A673 (cell line): ENCODE results near the gene TMEM74B. TPM values are rescaled to one million over a fixed set of nuclear protein-coding genes. Genes with fewer than 3 reads are reported as not detected.

Source experiments
- BruUV-seq: library from RNA; stranded (reverse); fragments of 400-500 nt; replicated peaks from 2 replicates; lab custom pipeline; 2021; lab: Mats Ljungman, UMichigan
- CTCF ChIA-PET: fragments of 300-600 bp; sonication (Branson Sonifier 250); formaldehyde crosslinking; loops from one replicate; lab custom pipeline; 2022; ENCODE audit warnings: antibody characterized with exemption; lab: Charles Lee
- POLR2A ChIA-PET: fragments of 300-600 bp; sonication (Branson Sonifier 250); formaldehyde crosslinking; loops from one replicate; lab custom pipeline; 2022; ENCODE audit warnings: antibody characterized with exemption; ENCODE audit not compliant: low non-redundant PET; lab: Charles Lee
- DNase-seq: peaks from one replicate; pipeline ENCODE4 v3.0.0-alpha.2; 2015; ENCODE audit warnings: low spot score
- H3K27ac ChIP-seq: fragments of 200-600 bp; sonication (generic); 2 replicates; pipeline ENCODE4 v1.5.1; 2016; ENCODE audit warnings: mixed run types, low read depth, mild to moderate bottlenecking, mixed read lengths, antibody characterized with exemption, low read length; ENCODE audit not compliant: poor library complexity, severe bottlenecking
- H3K27me3 ChIP-seq: fragments of 200-600 bp; sonication (generic); replicated peaks from 2 replicates; pipeline ENCODE4 v1.6.1; 2017; ENCODE audit warnings: mixed run types, low read depth, mild to moderate bottlenecking, mixed read lengths, antibody characterized with exemption, low read length; ENCODE audit not compliant: insufficient read depth, poor library complexity
- H3K36me3 ChIP-seq: fragments of 200-600 bp; sonication (generic); 2 replicates; pipeline ENCODE4 v1.6.1; 2016; ENCODE audit warnings: mixed run types, mild to moderate bottlenecking, mixed read lengths, antibody characterized with exemption, low read length; ENCODE audit not compliant: insufficient read depth, poor library complexity, severe bottlenecking
- H3K4me1 ChIP-seq: fragments of 200-600 bp; sonication (generic); 2 replicates; pipeline ENCODE4 v1.6.1; 2017; ENCODE audit warnings: mixed run types, mild to moderate bottlenecking, mixed read lengths, antibody characterized with exemption, low read length; ENCODE audit not compliant: insufficient read depth, poor library complexity, severe bottlenecking
- H3K4me3 ChIP-seq: fragments of 200-600 bp; sonication (generic); 2 replicates; pipeline ENCODE4 v1.5.1; 2016; ENCODE audit warnings: low read depth, mixed run types, mild to moderate bottlenecking, mixed read lengths, low read length; ENCODE audit not compliant: poor library complexity, severe bottlenecking
- H3K9me3 ChIP-seq: fragments of 200-600 bp; sonication (generic); 2 replicates; pipeline ENCODE4 v1.6.1; 2016; ENCODE audit warnings: mixed run types, low read depth, mild to moderate bottlenecking, mixed read lengths, antibody characterized with exemption, low read length; ENCODE audit not compliant: poor library complexity, severe bottlenecking
- EZH2 ChIP-seq: fragments of 200-600 bp; sonication (generic); IDR thresholded peaks from 2 replicates; pipeline ENCODE4 v1.6.1; 2017; ENCODE audit warnings: borderline replicate concordance, low read depth, mild to moderate bottlenecking, mixed read lengths, antibody characterized with exemption, low read length; ENCODE audit not compliant: poor library complexity, severe bottlenecking
- intact Hi-C: fragments of 100-400 bp; cut with micrococcal nuclease; formaldehyde crosslinking; loops from one replicate; pipeline ENCODE4 v1.10.0; 2022; ENCODE audit not compliant: unreplicated experiment
- total RNA-seq: library from RNA; stranded (reverse); gene quantifications from 2 replicates; pipeline ENCODE4 v1.2.3, GENCODE V29; 2021
- TF ChIP-seq, protein P1 (sequence below): fragments of 300-800, 200-600 bp; sonication (generic); conservative IDR thresholded peaks from 2 replicates; pipeline ENCODE4 v1.5.1; 2017; ENCODE audit warnings: low read depth, mild to moderate bottlenecking, antibody characterized with exemption, low read length, moderate library complexity, mixed read lengths

Gene TMEM74B
- total RNA-seq, 1 experiment from 2014 or later = not detected

DNA sequence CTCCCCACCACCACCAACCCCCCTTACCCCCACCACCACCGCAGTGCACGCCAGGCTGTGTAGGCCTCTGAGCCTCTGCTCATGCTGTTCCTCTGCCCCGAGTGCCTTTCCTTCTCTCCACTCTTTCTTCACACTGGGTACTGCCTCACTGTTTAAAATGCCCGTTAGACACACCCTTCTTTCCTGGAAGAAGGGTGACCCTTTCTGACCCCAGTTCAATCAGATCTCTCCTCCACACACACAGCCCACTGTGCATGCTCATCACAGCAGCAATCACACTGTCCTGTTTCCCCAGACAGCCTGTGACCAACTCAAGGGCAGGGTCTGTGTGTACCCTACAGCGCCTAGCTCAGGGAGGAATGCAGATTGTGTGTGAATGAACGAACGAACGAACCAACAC is 10.0 kb downstream of the TMEM74B start:
- no TSS peak for BruUV-seq
- POLR2A ChIA-PET = no interaction called here
- no peak for TF ChIP-seq EZH2
- TF ChIP-seq, protein P1, sequence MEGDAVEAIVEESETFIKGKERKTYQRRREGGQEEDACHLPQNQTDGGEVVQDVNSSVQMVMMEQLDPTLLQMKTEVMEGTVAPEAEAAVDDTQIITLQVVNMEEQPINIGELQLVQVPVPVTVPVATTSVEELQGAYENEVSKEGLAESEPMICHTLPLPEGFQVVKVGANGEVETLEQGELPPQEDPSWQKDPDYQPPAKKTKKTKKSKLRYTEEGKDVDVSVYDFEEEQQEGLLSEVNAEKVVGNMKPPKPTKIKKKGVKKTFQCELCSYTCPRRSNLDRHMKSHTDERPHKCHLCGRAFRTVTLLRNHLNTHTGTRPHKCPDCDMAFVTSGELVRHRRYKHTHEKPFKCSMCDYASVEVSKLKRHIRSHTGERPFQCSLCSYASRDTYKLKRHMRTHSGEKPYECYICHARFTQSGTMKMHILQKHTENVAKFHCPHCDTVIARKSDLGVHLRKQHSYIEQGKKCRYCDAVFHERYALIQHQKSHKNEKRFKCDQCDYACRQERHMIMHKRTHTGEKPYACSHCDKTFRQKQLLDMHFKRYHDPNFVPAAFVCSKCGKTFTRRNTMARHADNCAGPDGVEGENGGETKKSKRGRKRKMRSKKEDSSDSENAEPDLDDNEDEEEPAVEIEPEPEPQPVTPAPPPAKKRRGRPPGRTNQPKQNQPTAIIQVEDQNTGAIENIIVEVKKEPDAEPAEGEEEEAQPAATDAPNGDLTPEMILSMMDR = no peak
- Histone ChIP-seq H3K9me3 (no peaks in the 10 kb centered on the region), H3K36me3 (no peaks in the 10 kb centered on the region), H3K4me3 (no peak overlapping the region), H3K4me1 (no peaks in the 10 kb centered on the region), H3K27me3 (no peaks in the 10 kb centered on the region), H3K27ac (no peak overlapping the region)
- DNase-seq = no peak
- CTCF ChIA-PET = no interaction called here
- intact Hi-C loops = no loop called here

DNA sequence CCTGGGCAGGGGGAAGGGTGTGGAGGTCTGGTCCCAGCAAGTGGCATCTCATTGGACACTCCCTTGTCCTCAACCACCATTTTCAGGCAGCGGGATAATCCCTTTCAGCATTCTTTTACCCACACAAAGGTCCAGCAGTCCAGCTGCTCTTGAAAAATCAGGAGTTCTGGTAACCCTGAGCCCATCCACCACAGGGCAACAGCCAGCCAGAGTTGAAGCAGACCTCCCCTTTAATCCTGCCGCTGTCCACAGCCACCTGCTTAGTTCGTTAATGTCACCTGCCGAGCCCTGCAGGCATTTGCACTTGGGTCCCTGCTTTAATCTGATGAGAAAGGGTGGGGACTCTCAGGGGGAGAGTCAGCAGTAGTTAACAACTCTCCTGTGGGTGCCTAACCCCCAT is 11.1 kb downstream of the TMEM74B start:
- no peaks in the 10 kb centered on the region for H3K27me3 ChIP-seq
- intact Hi-C loops = no loop called here
- H3K27ac ChIP-seq = no peak overlapping the region
- H3K4me1 ChIP-seq = no peaks in the 10 kb centered on the region
- H3K9me3 ChIP-seq = no peaks in the 10 kb centered on the region
- no TSS peak for BruUV-seq
- ChIA-PET CTCF (no interaction called here), POLR2A (no interaction called here)
- no peak for DNase-seq
- H3K4me3 ChIP-seq = no peak overlapping the region
- no peak for TF ChIP-seq EZH2
- TF ChIP-seq, protein P1 = no peak
- H3K36me3 ChIP-seq = no peaks in the 10 kb centered on the region

DNA sequence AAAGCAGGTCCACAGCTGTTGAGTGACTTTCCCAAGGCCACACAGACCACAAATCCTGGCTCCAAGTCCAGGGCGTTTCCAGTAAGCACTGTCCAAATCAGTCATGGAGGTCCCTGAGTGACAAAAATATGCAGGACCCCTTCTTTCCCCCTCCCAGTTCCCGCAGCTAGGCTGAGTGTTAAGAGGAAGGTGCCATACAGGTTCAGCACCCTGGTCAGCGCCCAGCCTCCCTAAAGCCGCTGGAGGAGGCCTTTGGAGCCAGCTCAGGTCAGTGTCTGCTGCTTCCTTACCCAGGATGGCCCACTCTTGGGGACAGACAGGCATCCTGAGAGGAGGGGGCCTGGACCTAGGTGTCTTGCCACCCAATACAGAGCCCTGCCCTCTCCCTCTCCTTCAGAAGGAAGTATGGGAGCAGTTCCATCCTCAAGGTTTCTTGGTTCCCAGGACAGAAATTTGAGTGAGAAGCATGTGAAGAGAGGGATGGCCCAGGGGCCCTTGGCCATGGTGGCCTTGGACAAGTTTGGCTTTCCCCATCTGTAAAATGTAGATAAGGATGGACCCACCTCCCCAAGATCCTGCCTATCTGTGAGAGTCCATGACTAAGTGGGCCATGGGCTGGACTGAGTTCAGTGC is 13.2 kb downstream of the TMEM74B start:
- ChIA-PET POLR2A (no interaction called here), CTCF (no interaction called here)
- H3K9me3 ChIP-seq = no peaks in the 10 kb centered on the region
- H3K27ac ChIP-seq = no peak overlapping the region
- peaks cover 5% of the 10 kb centered on the region for H3K36me3 ChIP-seq
- H3K27me3 ChIP-seq = no peaks in the 10 kb centered on the region
- no peak for TF ChIP-seq EZH2
- TF ChIP-seq, protein P1 = no peak
- BruUV-seq = no TSS peak
- peak; percentile 16 for DNase-seq
- H3K4me1 ChIP-seq = no peaks in the 10 kb centered on the region
- intact Hi-C loops = no loop called here
- no peak overlapping the region for H3K4me3 ChIP-seq
